CD4-positive, alpha-beta T cell (primary cell): ENCODE results near the gene MNT. TPM values are rescaled to one million over a fixed set of nuclear protein-coding genes. Genes with fewer than 3 reads are reported as not detected.

Experiments
- ATAC-seq: fragments of 200-7000 bp; cut with Tn5 transposase; one replicate; pipeline ENCODE4 v1.10.0; 2022; ENCODE audit warnings: mild to moderate bottlenecking; ENCODE audit not compliant: poor library complexity
- CTCF ChIA-PET: fragments of 350-600 bp; sonication (Branson Sonifier 250); formaldehyde crosslinking; loops from one replicate; lab custom pipeline; 2021; ENCODE audit warnings: antibody characterized with exemption, inconsistent platforms; lab: Charles Lee
- POLR2A ChIA-PET: fragments of 350-600 bp; sonication (Branson Sonifier 250); formaldehyde crosslinking; loops from one replicate; lab custom pipeline; 2021; ENCODE audit warnings: antibody characterized with exemption, inconsistent platforms; lab: Charles Lee
- DNase-seq, 14 experiments: peaks; one replicate each; pipeline ENCODE4 v3.0.0-alpha.2; 2013 to 2020; ENCODE audit warnings: mixed read lengths in 2 of 14
- H3K27ac ChIP-seq, 2 donors: one replicate each; pipeline versions ENCODE4 v1.5.1 to v1.7.0; 2013; ENCODE audit warnings: low read length in 2 of 2, low read depth in 1 of 2, mild to moderate bottlenecking in 1 of 2
- H3K27me3 ChIP-seq, 2 experiments: 1 replicate in 1 of 2; 2 replicates in 1 of 2; pipeline versions ENCODE4 v1.6.1 to v1.7.0; 2013; ENCODE audit warnings: low read length in 2 of 2, control low read depth in 1 of 2, mild to moderate bottlenecking in 1 of 2, moderate library complexity in 1 of 2; ENCODE audit not compliant: insufficient read depth in 2 of 2, control insufficient read depth in 1 of 2
- H3K36me3 ChIP-seq: one replicate; pipeline ENCODE4 v1.6.1; 2013; ENCODE audit warnings: low read length, control low read depth; ENCODE audit not compliant: insufficient read depth
- H3K4me1 ChIP-seq: one replicate; pipeline ENCODE4 v1.6.1; 2013; ENCODE audit warnings: low read length, control low read depth; ENCODE audit not compliant: insufficient read depth
- H3K4me3 ChIP-seq: one replicate; pipeline ENCODE4 v1.5.1; 2013; ENCODE audit warnings: mild to moderate bottlenecking, low read length, moderate library complexity
- H3K9me3 ChIP-seq, 2 experiments: 1 replicate in 1 of 2; 2 replicates in 1 of 2; pipeline versions ENCODE4 v1.6.1 to v1.7.0; 2013; ENCODE audit warnings: low read length in 2 of 2, mild to moderate bottlenecking in 2 of 2, control low read depth in 1 of 2, moderate library complexity in 1 of 2; ENCODE audit not compliant: control insufficient read depth in 1 of 2, insufficient read depth in 1 of 2
- H3K27ac Mint-ChIP-seq: one replicate; pipeline ENCODE4 v1.8.0; 2020; ENCODE audit warnings: mixed read lengths
- H3K27me3 Mint-ChIP-seq: one replicate; pipeline ENCODE4 v1.8.0; 2021; ENCODE audit warnings: mixed read lengths
- H3K36me3 Mint-ChIP-seq: one replicate; pipeline ENCODE4 v1.8.0; 2021; ENCODE audit warnings: low read depth, mixed read lengths
- H3K4me1 Mint-ChIP-seq: one replicate; pipeline ENCODE4 v1.8.0; 2021; ENCODE audit warnings: low read depth, mixed read lengths
- H3K4me3 Mint-ChIP-seq: one replicate; pipeline ENCODE4 v1.8.0; 2020; ENCODE audit warnings: mild to moderate bottlenecking, mixed read lengths
- H3K9me3 Mint-ChIP-seq: one replicate; pipeline ENCODE4 v1.8.0; 2020; ENCODE audit warnings: mixed read lengths
- CTCF ChIP-seq: fragments of 200-600 bp; IDR thresholded peaks from one replicate; pipeline ENCODE4 v1.8.0; 2022; ENCODE audit warnings: antibody characterized with exemption, mild to moderate bottlenecking
- intact Hi-C, 2 experiments: fragments of 100-400 bp; cut with DNase I in 1 of 2; cut with micrococcal nuclease in 1 of 2; formaldehyde crosslinking; loops; one replicate each; pipeline versions ENCODE4 v1.15.1 to v1.9.0; 2023 to 2025; cut with DNase I, micrococcal nuclease
- total RNA-seq, 174 experiments: library from RNA in 2 of 174; stranded (reverse) in 2 of 174; gene quantifications; one replicate each; pipeline ENCODE4 v1.2.3 and lab custom pipeline; 2021 to 2026

The MNT gene
- total RNA-seq, 2 experiments from 2014 or later: 111 to 118 TPM

- H3K4me3 Mint-ChIP-seq: no peak overlapping the region
- H3K36me3 Mint-ChIP-seq: peaks cover 34% of the 10 kb centered on the region
- H3K27ac ChIP-seq: no peak overlapping the region
- no peak for TF ChIP-seq CTCF
- no peaks in the 10 kb centered on the region for H3K9me3 ChIP-seq
- no peaks in the 10 kb centered on the region for H3K9me3 Mint-ChIP-seq
- no peak overlapping the region for H3K27ac Mint-ChIP-seq
- peaks cover 60% of the 10 kb centered on the region for H3K36me3 ChIP-seq
- H3K4me3 ChIP-seq: no peak overlapping the region
- no peak for DNase-seq
- ChIA-PET CTCF (interaction anchor here (1.4 kb wide), 1 partner anchor 37 kb away, joined by 4 read pairs; no protein-coding TSS in a partner anchor), POLR2A (no interaction called here)
- peaks cover 6% of the 10 kb centered on the region for H3K4me1 Mint-ChIP-seq
- H3K27me3 Mint-ChIP-seq: no peaks in the 10 kb centered on the region
- peaks cover 11% of the 10 kb centered on the region for H3K4me1 ChIP-seq
- intact Hi-C loops: no loop called here
- H3K27me3 ChIP-seq: no peaks in the 10 kb centered on the region
- no peak for ATAC-seq
Observed at GRCh38 chr17:2378905-2379304, 22.0 kb downstream of the MNT start.

GRCh38 chr17:2377659-2378058, 23.2 kb downstream of the MNT start:
- ChIA-PET POLR2A (no interaction called here), CTCF (no interaction called here)
- H3K27me3 ChIP-seq: no peaks in the 10 kb centered on the region
- H3K27ac ChIP-seq: no peak overlapping the region
- TF ChIP-seq CTCF: no peak
- Mint-ChIP-seq H3K4me3 (no peak overlapping the region), H3K36me3 (peaks cover 44% of the 10 kb centered on the region), H3K27ac (no peak overlapping the region), H3K9me3 (no peaks in the 10 kb centered on the region), H3K27me3 (no peaks in the 10 kb centered on the region), H3K4me1 (peaks cover 3% of the 10 kb centered on the region)
- peaks cover 4% of the 10 kb centered on the region for H3K4me1 ChIP-seq
- no peak overlapping the region for H3K4me3 ChIP-seq
- ATAC-seq (no peak), DNase-seq (no peak)
- no peaks in the 10 kb centered on the region for H3K9me3 ChIP-seq
- H3K36me3 ChIP-seq: peaks cover 65% of the 10 kb centered on the region
- intact Hi-C loops: no loop called here

GRCh38 chr17:2376107-2376506, 24.8 kb downstream of the MNT start:
- DNase-seq (no peak), ATAC-seq (no peak)
- H3K27me3 ChIP-seq: no peaks in the 10 kb centered on the region
- intact Hi-C loops: no loop called here
- Mint-ChIP-seq H3K27me3 (no peaks in the 10 kb centered on the region), H3K4me1 (no peaks in the 10 kb centered on the region), H3K4me3 (no peak overlapping the region), H3K36me3 (peaks cover 45% of the 10 kb centered on the region), H3K9me3 (no peaks in the 10 kb centered on the region), H3K27ac (no peak overlapping the region)
- no peak overlapping the region for H3K4me3 ChIP-seq
- H3K4me1 ChIP-seq: no peaks in the 10 kb centered on the region
- POLR2A ChIA-PET: no interaction called here
- CTCF ChIA-PET: no interaction called here
- no peaks in the 10 kb centered on the region for H3K9me3 ChIP-seq
- no peak overlapping the region for H3K27ac ChIP-seq
- no peak for TF ChIP-seq CTCF
- H3K36me3 ChIP-seq: peaks cover 74% of the 10 kb centered on the region
